Neural progenitor cell (in vitro differentiated cells): ENCODE measurements around the gene GAL3ST3.

Experiments
- CTCF ChIP-seq: fragments of 200-600 bp; sonication (generic); IDR thresholded peaks from 2 replicates; pipeline ENCODE4 v1.5.1; 2017; ENCODE audit warnings: antibody characterized with exemption, mild to moderate bottlenecking
- EZH2 ChIP-seq: fragments of 200-600 bp; sonication (generic); IDR thresholded peaks from 2 replicates; pipeline ENCODE4 v1.6.1; 2017; ENCODE audit warnings: antibody characterized with exemption, mild to moderate bottlenecking, moderate library complexity
- EZH2phosphoT487 ChIP-seq: fragments of 200-600 bp; sonication (generic); IDR thresholded peaks from 2 replicates; pipeline ENCODE4 v1.6.1; 2017; ENCODE audit warnings: antibody characterized with exemption

- TF ChIP-seq CTCF: no peak
- TF ChIP-seq EZH2: no peak
- TF ChIP-seq EZH2phosphoT487: no peak
These were observed 31.3 kb upstream of the GAL3ST3 start for GRCh38 chr11:66080055-66080817.
